A673 (cell line): ENCODE measurements around the gene NEDD8. TPM values are rescaled to one million over a fixed set of nuclear protein-coding genes. Genes with fewer than 3 reads are reported as not detected.
"Not testable (repeated sequence)": the region's sequence is repeated elsewhere in the genome, so short reads cannot be mapped to it uniquely, and the experiment has no call there.

ENCODE experiments used
- BruUV-seq: library from RNA; stranded (reverse); fragments of 400-500 nt; replicated peaks from 2 replicates; lab custom pipeline; 2021; lab: Mats Ljungman, UMichigan
- CTCF ChIA-PET: fragments of 300-600 bp; sonication (Branson Sonifier 250); formaldehyde crosslinking; loops from one replicate; lab custom pipeline; 2022; ENCODE audit warnings: antibody characterized with exemption; lab: Charles Lee
- POLR2A ChIA-PET: fragments of 300-600 bp; sonication (Branson Sonifier 250); formaldehyde crosslinking; loops from one replicate; lab custom pipeline; 2022; ENCODE audit warnings: antibody characterized with exemption; ENCODE audit not compliant: low non-redundant PET; lab: Charles Lee
- DNase-seq: peaks from one replicate; pipeline ENCODE4 v3.0.0-alpha.2; 2015; ENCODE audit warnings: low spot score
- H3K27ac ChIP-seq: fragments of 200-600 bp; sonication (generic); 2 replicates; pipeline ENCODE4 v1.5.1; 2016; ENCODE audit warnings: mixed run types, low read depth, mild to moderate bottlenecking, mixed read lengths, antibody characterized with exemption, low read length; ENCODE audit not compliant: poor library complexity, severe bottlenecking
- H3K27me3 ChIP-seq: fragments of 200-600 bp; sonication (generic); replicated peaks from 2 replicates; pipeline ENCODE4 v1.6.1; 2017; ENCODE audit warnings: mixed run types, low read depth, mild to moderate bottlenecking, mixed read lengths, antibody characterized with exemption, low read length; ENCODE audit not compliant: insufficient read depth, poor library complexity
- H3K36me3 ChIP-seq: fragments of 200-600 bp; sonication (generic); 2 replicates; pipeline ENCODE4 v1.6.1; 2016; ENCODE audit warnings: mixed run types, mild to moderate bottlenecking, mixed read lengths, antibody characterized with exemption, low read length; ENCODE audit not compliant: insufficient read depth, poor library complexity, severe bottlenecking
- H3K4me1 ChIP-seq: fragments of 200-600 bp; sonication (generic); 2 replicates; pipeline ENCODE4 v1.6.1; 2017; ENCODE audit warnings: mixed run types, mild to moderate bottlenecking, mixed read lengths, antibody characterized with exemption, low read length; ENCODE audit not compliant: insufficient read depth, poor library complexity, severe bottlenecking
- H3K4me3 ChIP-seq: fragments of 200-600 bp; sonication (generic); 2 replicates; pipeline ENCODE4 v1.5.1; 2016; ENCODE audit warnings: low read depth, mixed run types, mild to moderate bottlenecking, mixed read lengths, low read length; ENCODE audit not compliant: poor library complexity, severe bottlenecking
- H3K9me3 ChIP-seq: fragments of 200-600 bp; sonication (generic); 2 replicates; pipeline ENCODE4 v1.6.1; 2016; ENCODE audit warnings: mixed run types, low read depth, mild to moderate bottlenecking, mixed read lengths, antibody characterized with exemption, low read length; ENCODE audit not compliant: poor library complexity, severe bottlenecking
- CTCF ChIP-seq: fragments of 300-800, 200-600 bp; sonication (generic); conservative IDR thresholded peaks from 2 replicates; pipeline ENCODE4 v1.5.1; 2017; ENCODE audit warnings: low read depth, mild to moderate bottlenecking, antibody characterized with exemption, low read length, moderate library complexity, mixed read lengths
- EZH2 ChIP-seq: fragments of 200-600 bp; sonication (generic); IDR thresholded peaks from 2 replicates; pipeline ENCODE4 v1.6.1; 2017; ENCODE audit warnings: borderline replicate concordance, low read depth, mild to moderate bottlenecking, mixed read lengths, antibody characterized with exemption, low read length; ENCODE audit not compliant: poor library complexity, severe bottlenecking
- intact Hi-C: fragments of 100-400 bp; cut with micrococcal nuclease; formaldehyde crosslinking; loops from one replicate; pipeline ENCODE4 v1.10.0; 2022; ENCODE audit not compliant: unreplicated experiment
- total RNA-seq: library from RNA; stranded (reverse); gene quantifications from 2 replicates; pipeline ENCODE4 v1.2.3, GENCODE V29; 2021

The NEDD8 gene
- total RNA-seq, 1 experiment from 2014 or later, result 266 TPM

GRCh38 chr14:24207104-24207551 lies 25.0 kb downstream of the NEDD8 start:
- peaks cover 34% of the 10 kb centered on the region for H3K36me3 ChIP-seq
- TF ChIP-seq CTCF (no peak), EZH2 (no peak)
- no peaks in the 10 kb centered on the region for H3K27me3 ChIP-seq
- DNase-seq, result no peak
- intact Hi-C loops, result no loop called here
- H3K4me3 ChIP-seq, result no peak overlapping the region
- BruUV-seq, result no TSS peak
- no peaks in the 10 kb centered on the region for H3K9me3 ChIP-seq
- ChIA-PET CTCF (no interaction called here), POLR2A (no interaction called here)
- no peaks in the 10 kb centered on the region for H3K4me1 ChIP-seq
- no peak overlapping the region for H3K27ac ChIP-seq

- Histone ChIP-seq H3K27me3 (no peaks in the 10 kb centered on the region), H3K27ac (no peak overlapping the region), H3K4me1 (no peaks in the 10 kb centered on the region), H3K4me3 (no peak overlapping the region), H3K36me3 (peaks cover 37% of the 10 kb centered on the region), H3K9me3 (no peaks in the 10 kb centered on the region)
- DNase-seq, result no peak
- no peak for TF ChIP-seq EZH2
- no peak for TF ChIP-seq CTCF
- no TSS peak for BruUV-seq
- POLR2A ChIA-PET, result no interaction called here
- CTCF ChIA-PET, result no interaction called here
- intact Hi-C loops, result no loop called here
Observed at GRCh38 chr14:24206260-24207103, 25.7 kb downstream of the NEDD8 start.

- Histone ChIP-seq H3K4me3 (no peak overlapping the region), H3K4me1 (no peaks in the 10 kb centered on the region), H3K27me3 (no peaks in the 10 kb centered on the region), H3K9me3 (no peaks in the 10 kb centered on the region), H3K27ac (no peak overlapping the region), H3K36me3 (peaks cover 23% of the 10 kb centered on the region)
- ChIA-PET CTCF (no interaction called here), POLR2A (interaction anchor here (0.7 kb wide), 1 partner anchor 80 kb away, joined by 3 read pairs; no protein-coding TSS in a partner anchor)
- intact Hi-C loops, result no loop called here
- BruUV-seq, result no TSS peak
- no peak for DNase-seq
- TF ChIP-seq EZH2, result no peak
- no peak for TF ChIP-seq CTCF
Observed at GRCh38 chr14:24204163-24205146, 27.7 kb downstream of the NEDD8 start.

GRCh38 chr14:24203249-24203886 lies 28.8 kb downstream of the NEDD8 start:
- H3K27ac ChIP-seq, H3K27me3 ChIP-seq, H3K4me3 ChIP-seq, DNase-seq, H3K9me3 ChIP-seq, H3K4me1 ChIP-seq, BruUV-seq, intact Hi-C loops: not testable (repeated sequence)
- peaks cover 20% of the 10 kb centered on the region for H3K36me3 ChIP-seq
- ChIA-PET CTCF (interaction anchor here (0.5 kb wide), 1 partner anchor 538 kb away, joined by 6 read pairs; no protein-coding TSS in a partner anchor), POLR2A (interaction anchor here (0.6 kb wide), 1 partner anchor 26 kb away, joined by 4 read pairs; no protein-coding TSS in a partner anchor)
